T-helper 1 cell treated with Interleukin-12 subunit alpha and Interleukin-12 subunit beta and Interleukin-4 antibody, amounts not matched to agents 30 μg/mL and 1 μg/mL, for 36 hours (primary cell): ENCODE data around the gene TENM4.

Experiments used
- H3K27ac Mint-ChIP-seq: one replicate; pipeline ENCODE4 v1.8.0; 2021; ENCODE audit warnings: mild to moderate bottlenecking, mixed read lengths
- H3K27me3 Mint-ChIP-seq: one replicate; pipeline ENCODE4 v1.8.0; 2021; ENCODE audit warnings: low read depth, mixed read lengths
- H3K36me3 Mint-ChIP-seq: one replicate; pipeline ENCODE4 v1.8.0; 2021; ENCODE audit warnings: low read depth, mixed read lengths
- H3K4me1 Mint-ChIP-seq: one replicate; pipeline ENCODE4 v1.8.0; 2021; ENCODE audit warnings: low read depth, mixed read lengths
- H3K4me3 Mint-ChIP-seq: one replicate; pipeline ENCODE4 v1.8.0; 2021; ENCODE audit warnings: mild to moderate bottlenecking, moderate library complexity, mixed read lengths
- H3K9me3 Mint-ChIP-seq: one replicate; pipeline ENCODE4 v1.8.0; 2021; ENCODE audit warnings: mixed read lengths

Gene TENM4

GRCh38 chr11:79465160-79465559, 24.3 kb upstream of the TENM4 start:
- H3K27ac Mint-ChIP-seq, result no peak overlapping the region

GRCh38 chr11:79461666-79462645, 21.1 kb upstream of the TENM4 start:
- Mint-ChIP-seq H3K36me3 (no peaks in the 10 kb centered on the region), H3K9me3 (no peaks in the 10 kb centered on the region), H3K27me3 (peaks cover 5% of the 10 kb centered on the region), H3K4me1 (no peaks in the 10 kb centered on the region), H3K4me3 (no peak overlapping the region), H3K27ac (no peak overlapping the region)

More at GRCh38 chr11:79465160-79465559, 24.3 kb upstream of the TENM4 start:
- Mint-ChIP-seq H3K27me3 (peaks cover 5% of the 10 kb centered on the region), H3K4me3 (no peak overlapping the region), H3K9me3 (no peaks in the 10 kb centered on the region), H3K36me3 (no peaks in the 10 kb centered on the region), H3K4me1 (no peaks in the 10 kb centered on the region)

GRCh38 chr11:79461144-79461543, 20.3 kb upstream of the TENM4 start:
- Mint-ChIP-seq H3K27ac (no peak overlapping the region), H3K4me1 (no peaks in the 10 kb centered on the region), H3K27me3 (peaks cover 8% of the 10 kb centered on the region), H3K36me3 (no peaks in the 10 kb centered on the region), H3K4me3 (no peak overlapping the region), H3K9me3 (no peaks in the 10 kb centered on the region)

GRCh38 chr11:79458709-79459108, 17.9 kb upstream of the TENM4 start:
- Mint-ChIP-seq H3K27me3 (peaks cover 3% of the 10 kb centered on the region), H3K4me3 (no peak overlapping the region), H3K36me3 (no peaks in the 10 kb centered on the region), H3K4me1 (no peaks in the 10 kb centered on the region), H3K9me3 (no peaks in the 10 kb centered on the region), H3K27ac (no peak overlapping the region)

GRCh38 chr11:79456501-79456900, 15.7 kb upstream of the TENM4 start:
- Mint-ChIP-seq H3K27me3 (peaks cover 3% of the 10 kb centered on the region), H3K4me1 (no peaks in the 10 kb centered on the region), H3K36me3 (no peaks in the 10 kb centered on the region), H3K4me3 (no peak overlapping the region), H3K27ac (no peak overlapping the region), H3K9me3 (no peaks in the 10 kb centered on the region)

GRCh38 chr11:79453617-79454016, 12.8 kb upstream of the TENM4 start:
- Mint-ChIP-seq H3K9me3 (no peaks in the 10 kb centered on the region), H3K27ac (no peak overlapping the region), H3K4me1 (no peaks in the 10 kb centered on the region), H3K4me3 (no peak overlapping the region), H3K36me3 (no peaks in the 10 kb centered on the region), H3K27me3 (peaks cover 3% of the 10 kb centered on the region)

- no peak overlapping the region for H3K27ac Mint-ChIP-seq
- H3K27me3 Mint-ChIP-seq, result peaks cover 11% of the 10 kb centered on the region
- H3K9me3 Mint-ChIP-seq, result no peaks in the 10 kb centered on the region
- no peak overlapping the region for H3K4me3 Mint-ChIP-seq
- no peaks in the 10 kb centered on the region for H3K36me3 Mint-ChIP-seq
- H3K4me1 Mint-ChIP-seq, result no peaks in the 10 kb centered on the region
These were observed 8.2 kb upstream of the TENM4 start for GRCh38 chr11:79449040-79449439.

GRCh38 chr11:79447038-79447786, 6.4 kb upstream of the TENM4 start:
- Mint-ChIP-seq H3K9me3 (no peaks in the 10 kb centered on the region), H3K36me3 (no peaks in the 10 kb centered on the region), H3K4me3 (no peak overlapping the region), H3K27me3 (peaks cover 29% of the 10 kb centered on the region), H3K27ac (no peak overlapping the region), H3K4me1 (no peaks in the 10 kb centered on the region)

- Mint-ChIP-seq H3K27ac (no peak overlapping the region), H3K27me3 (peaks cover 46% of the 10 kb centered on the region), H3K9me3 (no peaks in the 10 kb centered on the region), H3K36me3 (no peaks in the 10 kb centered on the region), H3K4me1 (peaks cover 5% of the 10 kb centered on the region), H3K4me3 (no peak overlapping the region)
These were observed 4.1 kb upstream of the TENM4 start for GRCh38 chr11:79444923-79445322.

GRCh38 chr11:79441461-79441875, 638 bp upstream of the TENM4 start:
- Mint-ChIP-seq H3K4me1 (peaks cover 7% of the 10 kb centered on the region), H3K9me3 (no peaks in the 10 kb centered on the region), H3K4me3 (peak overlapping the region; percentile 77), H3K27ac (peak overlapping the region; percentile 82), H3K27me3 (peaks cover 70% of the 10 kb centered on the region), H3K36me3 (no peaks in the 10 kb centered on the region)

GRCh38 chr11:79439886-79440570, 802 bp downstream of the TENM4 start:
- no peaks in the 10 kb centered on the region for H3K36me3 Mint-ChIP-seq
- no peak overlapping the region for H3K4me3 Mint-ChIP-seq
- peaks cover 7% of the 10 kb centered on the region for H3K4me1 Mint-ChIP-seq
- H3K27me3 Mint-ChIP-seq, result peaks cover 83% of the 10 kb centered on the region
- H3K9me3 Mint-ChIP-seq, result no peaks in the 10 kb centered on the region
- H3K27ac Mint-ChIP-seq, result no peak overlapping the region

- Mint-ChIP-seq H3K36me3 (no peaks in the 10 kb centered on the region), H3K4me3 (no peak overlapping the region), H3K27ac (peak overlapping the region; percentile 55), H3K9me3 (no peaks in the 10 kb centered on the region), H3K4me1 (peaks cover 7% of the 10 kb centered on the region), H3K27me3 (peaks cover 80% of the 10 kb centered on the region)
These were observed 1.4 kb downstream of the TENM4 start for GRCh38 chr11:79439410-79439885.

- H3K9me3 Mint-ChIP-seq, result no peaks in the 10 kb centered on the region
- H3K27me3 Mint-ChIP-seq, result peaks cover 76% of the 10 kb centered on the region
- H3K4me3 Mint-ChIP-seq, result no peak overlapping the region
- no peaks in the 10 kb centered on the region for H3K36me3 Mint-ChIP-seq
- no peak overlapping the region for H3K27ac Mint-ChIP-seq
- peaks cover 7% of the 10 kb centered on the region for H3K4me1 Mint-ChIP-seq
These were observed 2.0 kb downstream of the TENM4 start for GRCh38 chr11:79438631-79439409.
